HG03571 (cell line): ENCODE data around the gene BANP.
"Not testable (repeated sequence)": the region's sequence is repeated elsewhere in the genome, so short reads cannot be mapped to it uniquely, and the experiment has no call there.

Source experiments
- ATAC-seq: cut with Tn5 transposase; IDR thresholded peaks from one replicate; pipeline ENCODE4 v1.9.1; 2021; ENCODE audit not compliant: unreplicated experiment

The BANP gene

GRCh38 chr16:87926246-87927194 is 24.7 kb upstream of the BANP start:
- no peak for ATAC-seq

GRCh38 chr16:87927195-87927562 is 24.1 kb upstream of the BANP start:
- no peak for ATAC-seq

GRCh38 chr16:87929986-87930385 is 21.2 kb upstream of the BANP start:
- no peak for ATAC-seq

GRCh38 chr16:87930456-87930855 is 20.8 kb upstream of the BANP start:
- no peak for ATAC-seq

- no peak for ATAC-seq
Observed at GRCh38 chr16:87931504-87931903, 19.7 kb upstream of the BANP start.

GRCh38 chr16:87932475-87933139 is 18.6 kb upstream of the BANP start:
- not testable (repeated sequence) for ATAC-seq

- no peak for ATAC-seq
Observed at GRCh38 chr16:87933140-87933495, 18.1 kb upstream of the BANP start.

- ATAC-seq: not testable (repeated sequence)
Observed at GRCh38 chr16:87934752-87935425, 16.3 kb upstream of the BANP start.

GRCh38 chr16:87936016-87936374 is 15.2 kb upstream of the BANP start:
- ATAC-seq: not testable (repeated sequence)

- no peak for ATAC-seq
Observed at GRCh38 chr16:87936375-87937230, 14.6 kb upstream of the BANP start, which contains the start of gene CA5A. CA5A (minus strand) TSS chr16:87936529; CDS start chr16:87936450, 79 bp downstream.

- ATAC-seq: not testable (repeated sequence)
Observed at GRCh38 chr16:87937231-87937542, 14.0 kb upstream of the BANP start.

- no peak for ATAC-seq
Observed at GRCh38 chr16:87938412-87938949, 12.8 kb upstream of the BANP start.

GRCh38 chr16:87939562-87940423 is 11.4 kb upstream of the BANP start:
- no peak for ATAC-seq

GRCh38 chr16:87942680-87943079 is 8.6 kb upstream of the BANP start:
- ATAC-seq: no peak

GRCh38 chr16:87945351-87946042 is 5.7 kb upstream of the BANP start:
- ATAC-seq: no peak

- no peak for ATAC-seq
Observed at GRCh38 chr16:87946596-87947347, 4.5 kb upstream of the BANP start.

- no peak for ATAC-seq
Observed at GRCh38 chr16:87947356-87948118, 3.7 kb upstream of the BANP start.

- ATAC-seq: no peak
Observed at GRCh38 chr16:87948119-87948545, 3.1 kb upstream of the BANP start.
